Esophagus muscularis mucosa (tissue), 4 donors: Measurements from ENCODE around the gene HRCT1. TPM values are rescaled to one million over a fixed set of nuclear protein-coding genes. Genes with fewer than 3 reads are reported as not detected.
A peak's percentile ranks its signal among the peaks of the same experiment; 100 is the strongest.

Experiments
- DNase-seq: peaks from one replicate; pipeline ENCODE4 v3.0.0-alpha.2; 2017; ENCODE audit errors: extremely low spot score
- H3K27ac ChIP-seq, 4 donors: fragments of 200-600 bp; sonication (generic); replicated peaks in 1 of 4; 1 replicate in 3 of 4; 2 replicates in 1 of 4; pipeline ENCODE4 v1.5.1; 2016 to 2019; ENCODE audit warnings: mild to moderate bottlenecking in 1 of 4
- H3K27me3 ChIP-seq, 4 donors: fragments of 200-600 bp; sonication (generic); one replicate each; pipeline versions ENCODE4 v1.5.1 to v1.6.0; 2016 to 2019
- H3K36me3 ChIP-seq, 4 donors: fragments of 200-600 bp; sonication (generic); one replicate each; pipeline ENCODE4 v1.5.1; 2016 to 2019
- H3K4me1 ChIP-seq, 4 donors: fragments of 200-600 bp; sonication (generic); one replicate each; pipeline ENCODE4 v1.5.1; 2016 to 2019
- H3K4me3 ChIP-seq, 4 donors: fragments of 200-600 bp; sonication (generic); 1 replicate in 2 of 4; 2 replicates in 2 of 4; pipeline ENCODE4 v1.5.1; 2016 to 2019; ENCODE audit warnings: mild to moderate bottlenecking in 4 of 4, moderate library complexity in 1 of 4
- H3K9me3 ChIP-seq, 4 donors: fragments of 200-600 bp; sonication (generic); 1 replicate in 3 of 4; 2 replicates in 1 of 4; pipeline ENCODE4 v1.5.1; 2016 to 2019
- EP300 ChIP-seq: sonication (generic); formaldehyde crosslinking; IDR thresholded peaks from one replicate; pipeline ENCODE4 v1.6.1; 2017; ENCODE audit warnings: antibody characterized with exemption
- POLR2A ChIP-seq: fragments of 450-650 bp; IDR thresholded peaks from one replicate; pipeline ENCODE4 v1.6.1; 2017; ENCODE audit warnings: antibody characterized with exemption, moderate library complexity, mild to moderate bottlenecking, low read depth
- POLR2AphosphoS5 ChIP-seq, 2 donors: sonication (generic); formaldehyde crosslinking; IDR thresholded peaks; one replicate each; pipeline ENCODE4 v1.6.1; 2017; ENCODE audit warnings: antibody characterized with exemption in 2 of 2
- WGBS: methylation state at CpG from one replicate; pipeline ENCODE4 v1.1.5; 2018; 5-methylcytosine and 5-hydroxymethylcytosine counted together
- intact Hi-C: fragments of 100-400 bp; cut with DNase I; formaldehyde crosslinking; loops from one replicate; pipeline ENCODE4 v1.15.1; 2023
- total RNA-seq, 4 donors: library from RNA; depleted of rRNA; stranded (reverse); fragments of >200 nt; gene quantifications; one replicate each; pipeline versions ENCODE4 v1.1.0 to v1.2.1, GENCODE V29; 2016
- TF ChIP-seq, protein P1 (sequence below), 3 experiments: fragments of 200-600 bp in 2 of 3; fragments of 450-650 bp in 1 of 3; sonication (generic) in 2 of 3; IDR thresholded peaks; one replicate each; pipeline ENCODE4 v1.5.1; 2017 to 2019; ENCODE audit warnings: antibody characterized with exemption in 3 of 3, mild to moderate bottlenecking in 2 of 3, moderate library complexity in 1 of 3

HRCT1 gene
- total RNA-seq, 4 donors from 2014 or later = 3.7 to 53.0 (median 15.6) TPM

DNA sequence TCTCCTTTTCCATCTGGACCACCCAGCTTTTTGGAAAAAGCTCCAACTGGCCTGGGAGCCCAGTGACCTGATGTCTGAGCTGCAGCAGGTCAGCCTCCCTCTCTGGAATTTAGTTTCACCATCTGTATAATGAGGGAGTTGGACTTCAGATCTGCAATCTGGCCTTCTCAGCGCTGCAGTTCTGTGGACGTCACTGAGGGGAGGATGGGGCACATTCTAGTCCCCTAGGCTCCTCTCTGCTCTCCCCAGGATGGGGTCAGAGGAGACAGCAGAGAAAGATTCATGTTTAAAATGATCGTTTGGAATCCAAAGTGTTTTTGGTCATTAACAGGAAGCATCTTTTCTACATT, 46.0 kb upstream of the HRCT1 start:
- no peak overlapping the region for H3K27ac ChIP-seq
- H3K9me3 ChIP-seq = no peaks in the 10 kb centered on the region
- H3K36me3 ChIP-seq = no peaks in the 10 kb centered on the region
- H3K27me3 ChIP-seq = no peaks in the 10 kb centered on the region
- TF ChIP-seq POLR2A = no peak
- no peak for TF ChIP-seq POLR2AphosphoS5 (IDR thresholded peaks at IDR 0.05)
- TF ChIP-seq, protein P1, sequence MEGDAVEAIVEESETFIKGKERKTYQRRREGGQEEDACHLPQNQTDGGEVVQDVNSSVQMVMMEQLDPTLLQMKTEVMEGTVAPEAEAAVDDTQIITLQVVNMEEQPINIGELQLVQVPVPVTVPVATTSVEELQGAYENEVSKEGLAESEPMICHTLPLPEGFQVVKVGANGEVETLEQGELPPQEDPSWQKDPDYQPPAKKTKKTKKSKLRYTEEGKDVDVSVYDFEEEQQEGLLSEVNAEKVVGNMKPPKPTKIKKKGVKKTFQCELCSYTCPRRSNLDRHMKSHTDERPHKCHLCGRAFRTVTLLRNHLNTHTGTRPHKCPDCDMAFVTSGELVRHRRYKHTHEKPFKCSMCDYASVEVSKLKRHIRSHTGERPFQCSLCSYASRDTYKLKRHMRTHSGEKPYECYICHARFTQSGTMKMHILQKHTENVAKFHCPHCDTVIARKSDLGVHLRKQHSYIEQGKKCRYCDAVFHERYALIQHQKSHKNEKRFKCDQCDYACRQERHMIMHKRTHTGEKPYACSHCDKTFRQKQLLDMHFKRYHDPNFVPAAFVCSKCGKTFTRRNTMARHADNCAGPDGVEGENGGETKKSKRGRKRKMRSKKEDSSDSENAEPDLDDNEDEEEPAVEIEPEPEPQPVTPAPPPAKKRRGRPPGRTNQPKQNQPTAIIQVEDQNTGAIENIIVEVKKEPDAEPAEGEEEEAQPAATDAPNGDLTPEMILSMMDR (IDR thresholded peaks at IDR 0.05) = no peak
- no peak for TF ChIP-seq EP300
- intact Hi-C loops = no loop called here
- no peak overlapping the region for H3K4me3 ChIP-seq
- 51% methylated on average over 3 of the region's 3 CpGs for WGBS
- peaks cover 3 to 13% (median 10%) of the 10 kb centered on the region in 4 donors for H3K4me1 ChIP-seq
- peak; percentile 74 for DNase-seq

DNA sequence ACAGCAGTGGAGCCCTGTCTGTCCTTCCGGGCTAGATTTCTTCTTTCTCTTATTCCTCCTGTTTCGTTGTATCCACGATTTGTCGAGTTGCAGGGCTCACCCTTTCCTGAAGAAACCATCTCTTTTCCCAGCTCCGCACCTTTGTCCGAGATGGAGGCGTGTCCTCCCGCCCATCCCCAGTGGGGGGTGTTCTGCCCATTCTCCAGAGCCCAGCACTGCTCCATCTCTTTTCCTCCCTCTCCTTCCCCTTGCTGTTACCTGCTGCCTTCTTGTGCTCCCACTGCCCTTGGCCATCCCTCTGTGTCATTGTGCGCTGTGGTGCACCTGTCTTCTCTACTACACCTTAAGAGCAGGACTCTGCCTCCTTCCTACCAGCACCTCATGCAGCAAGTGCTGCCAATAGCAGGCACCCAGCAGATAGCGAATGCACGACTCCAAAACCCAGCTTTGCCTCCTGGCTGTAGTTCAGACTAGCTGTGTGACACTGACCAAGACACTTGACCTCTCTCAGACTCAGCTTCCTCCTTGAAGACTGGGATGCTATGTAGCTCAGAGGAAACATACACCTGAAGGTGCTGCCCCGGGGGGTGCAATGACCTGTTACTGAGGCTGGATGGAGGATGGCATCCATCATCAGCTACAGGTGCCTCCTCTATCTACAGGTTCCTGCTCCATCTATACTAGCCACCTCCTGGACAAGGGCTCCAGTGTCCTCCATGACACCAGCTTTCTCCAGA, 44.7 kb upstream of the HRCT1 start:
- Histone ChIP-seq H3K4me3 (no peak overlapping the region), H3K4me1 (peaks cover 3 to 13% (median 10%) of the 10 kb centered on the region in 4 donors), H3K36me3 (no peaks in the 10 kb centered on the region), H3K27me3 (no peaks in the 10 kb centered on the region), H3K9me3 (no peaks in the 10 kb centered on the region), H3K27ac (no peak overlapping the region)
- intact Hi-C loops = no loop called here
- TF ChIP-seq POLR2A (no peak), POLR2AphosphoS5 (IDR thresholded peaks at IDR 0.05) (no peak)
- TF ChIP-seq, protein P1 (IDR thresholded peaks at IDR 0.05) = no peak
- DNase-seq = peak; percentile 81
- WGBS = 66% methylated on average over 12 of the region's 12 CpGs

DNA sequence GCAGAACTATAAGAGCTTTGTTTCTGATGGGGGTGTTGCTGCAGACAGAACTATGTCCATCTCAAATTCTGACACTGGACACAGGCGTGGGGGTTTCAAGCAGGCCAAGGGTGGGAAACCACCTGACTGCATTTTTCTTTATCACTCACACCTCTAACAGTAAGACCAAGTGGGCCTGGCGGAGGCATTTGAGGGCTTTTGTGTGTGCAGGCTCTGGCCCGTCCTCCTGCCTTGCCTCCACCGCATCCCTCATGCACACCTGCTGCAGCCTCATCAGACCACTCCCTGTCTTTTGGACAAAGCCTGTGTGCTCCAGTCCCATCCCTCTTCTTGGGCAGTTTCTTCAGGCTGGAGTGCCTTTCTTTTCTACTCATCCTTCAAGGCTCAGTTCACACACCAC, 43.7 kb upstream of the HRCT1 start:
- Histone ChIP-seq H3K4me3 (no peak overlapping the region), H3K36me3 (no peaks in the 10 kb centered on the region), H3K4me1 (peaks cover 3 to 13% (median 10%) of the 10 kb centered on the region in 4 donors), H3K9me3 (no peaks in the 10 kb centered on the region), H3K27me3 (peaks cover 0 to under 1% (median 0%) of the 10 kb centered on the region in 4 donors), H3K27ac (no peak overlapping the region)
- TF ChIP-seq, protein P1 (IDR thresholded peaks at IDR 0.05) = no peak
- TF ChIP-seq EP300 = no peak
- no peak for TF ChIP-seq POLR2A
- TF ChIP-seq POLR2AphosphoS5 (IDR thresholded peaks at IDR 0.05) = no peak
- 91% methylated on average over 4 of the region's 4 CpGs for WGBS
- DNase-seq = peak; percentile 53
- intact Hi-C loops = no loop called here

DNA sequence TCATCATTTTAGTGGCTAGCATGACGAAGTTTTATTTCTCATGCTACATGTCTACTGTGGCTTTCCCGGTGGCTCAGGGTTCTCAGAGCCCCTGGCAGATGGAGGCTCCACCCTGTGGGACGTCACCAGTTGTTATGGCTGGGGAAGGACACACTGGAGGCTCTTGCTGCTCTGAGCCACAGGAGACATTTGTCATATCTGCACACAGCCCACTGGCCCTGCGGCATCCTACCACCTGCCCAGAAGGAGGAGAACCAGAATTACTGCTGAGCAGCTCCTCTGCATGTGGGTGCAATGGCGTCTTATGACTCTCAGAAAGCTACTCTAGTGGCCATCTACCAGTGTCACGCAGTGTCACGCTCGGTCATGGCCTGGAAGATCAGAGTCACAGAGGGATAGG, 42.4 kb upstream of the HRCT1 start:
- Histone ChIP-seq H3K27ac (no peak overlapping the region), H3K9me3 (no peaks in the 10 kb centered on the region), H3K27me3 (peaks cover 0 to 13% (median 0%) of the 10 kb centered on the region in 4 donors), H3K36me3 (no peaks in the 10 kb centered on the region), H3K4me3 (no peak overlapping the region), H3K4me1 (peaks cover 3 to 13% (median 10%) of the 10 kb centered on the region in 4 donors)
- TF ChIP-seq POLR2A (no peak), EP300 (no peak), POLR2AphosphoS5 (IDR thresholded peaks at IDR 0.05) (no peak)
- TF ChIP-seq, protein P1 (IDR thresholded peaks at IDR 0.05) = no peak
- intact Hi-C loops = no loop called here
- peak; percentile 50 for DNase-seq
- WGBS = 75% methylated on average over 7 of the region's 8 CpGs
